ENCODE results near the gene TAF1C.

TAF1C gene

GRCh38 chr16:84199097-84199496 lies 12.2 kb upstream of the TAF1C start:
- Mint-ChIP-seq H3K9me3 (no peaks in the 10 kb centered on the region), H3K4me3 (no peak overlapping the region), H3K27me3 (peaks cover 11% of the 10 kb centered on the region), H3K4me1 (ENCODE audit: low read depth) (peaks cover 11% of the 10 kb centered on the region), H3K36me3 (ENCODE audit: low read depth) (no peaks in the 10 kb centered on the region), H3K27ac (peak overlapping the region; percentile 9)
- intact Hi-C loops (cut with micrococcal nuclease), result no loop called here

DNA sequence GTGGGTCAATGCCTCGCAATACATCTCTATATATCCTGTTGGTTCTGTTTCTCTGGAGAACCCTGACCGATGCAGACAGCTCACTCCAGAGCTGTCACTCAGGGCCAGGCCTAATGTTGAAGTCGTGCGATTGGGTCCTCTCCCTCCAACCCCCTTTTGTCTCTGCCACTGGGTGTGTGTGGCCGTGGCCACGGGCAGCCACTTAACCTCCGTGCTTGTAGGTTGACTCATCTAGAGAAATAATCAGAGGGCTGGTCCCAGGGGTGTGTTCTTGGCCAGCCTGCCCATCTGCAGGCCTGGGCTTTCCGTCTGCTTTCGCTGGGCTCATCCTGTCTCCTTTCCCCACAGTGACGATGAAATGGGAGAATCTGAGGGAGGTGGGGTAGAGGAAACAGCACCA lies 11.5 kb upstream of the TAF1C start:
- H3K4me1 Mint-ChIP-seq (ENCODE audit: low read depth), result peaks cover 13% of the 10 kb centered on the region
- H3K36me3 Mint-ChIP-seq (ENCODE audit: low read depth), result no peaks in the 10 kb centered on the region
- no peaks in the 10 kb centered on the region for H3K9me3 Mint-ChIP-seq
- peaks cover 15% of the 10 kb centered on the region for H3K27me3 Mint-ChIP-seq
- peak overlapping the region; percentile 9 for H3K27ac Mint-ChIP-seq
- no peak overlapping the region for H3K4me3 Mint-ChIP-seq
- intact Hi-C loops (cut with micrococcal nuclease), result no loop called here

DNA sequence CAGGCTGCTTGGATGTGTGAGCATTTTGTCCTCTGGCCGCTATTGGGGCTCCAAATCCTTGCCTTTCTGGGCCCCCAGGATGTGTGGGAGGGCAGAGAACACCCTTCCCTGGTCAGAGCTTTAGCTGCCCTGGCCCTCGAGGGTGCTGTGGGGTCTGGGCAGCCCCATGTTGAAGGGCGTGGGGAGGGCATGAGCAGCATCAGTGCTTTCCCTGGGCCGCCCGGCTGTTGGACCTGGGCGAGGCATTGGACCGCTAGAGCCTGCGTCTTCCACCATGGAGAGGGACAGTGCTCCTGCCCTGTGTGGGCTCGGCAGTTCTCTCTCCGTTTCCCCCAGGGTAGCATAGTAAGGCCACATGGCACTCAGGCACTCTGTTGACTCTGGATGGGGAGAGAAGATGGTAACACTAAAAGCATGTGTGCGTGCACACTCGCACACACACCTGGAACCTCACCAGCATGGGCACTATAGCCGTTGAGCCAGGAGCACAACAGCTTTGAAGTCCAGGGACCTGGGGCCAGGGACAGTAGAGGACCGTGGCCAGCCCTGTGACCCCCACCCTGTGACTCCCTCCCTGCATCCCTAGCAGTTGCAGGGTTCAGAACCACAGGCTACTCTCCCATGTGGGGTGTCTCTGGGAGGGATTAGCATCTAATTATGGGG lies 10.7 kb upstream of the TAF1C start:
- Mint-ChIP-seq H3K4me1 (ENCODE audit: low read depth) (peaks cover 13% of the 10 kb centered on the region), H3K4me3 (no peak overlapping the region), H3K27ac (no peak overlapping the region), H3K9me3 (no peaks in the 10 kb centered on the region), H3K36me3 (ENCODE audit: low read depth) (no peaks in the 10 kb centered on the region), H3K27me3 (peaks cover 15% of the 10 kb centered on the region)
- intact Hi-C loops (cut with micrococcal nuclease), result no loop called here

DNA sequence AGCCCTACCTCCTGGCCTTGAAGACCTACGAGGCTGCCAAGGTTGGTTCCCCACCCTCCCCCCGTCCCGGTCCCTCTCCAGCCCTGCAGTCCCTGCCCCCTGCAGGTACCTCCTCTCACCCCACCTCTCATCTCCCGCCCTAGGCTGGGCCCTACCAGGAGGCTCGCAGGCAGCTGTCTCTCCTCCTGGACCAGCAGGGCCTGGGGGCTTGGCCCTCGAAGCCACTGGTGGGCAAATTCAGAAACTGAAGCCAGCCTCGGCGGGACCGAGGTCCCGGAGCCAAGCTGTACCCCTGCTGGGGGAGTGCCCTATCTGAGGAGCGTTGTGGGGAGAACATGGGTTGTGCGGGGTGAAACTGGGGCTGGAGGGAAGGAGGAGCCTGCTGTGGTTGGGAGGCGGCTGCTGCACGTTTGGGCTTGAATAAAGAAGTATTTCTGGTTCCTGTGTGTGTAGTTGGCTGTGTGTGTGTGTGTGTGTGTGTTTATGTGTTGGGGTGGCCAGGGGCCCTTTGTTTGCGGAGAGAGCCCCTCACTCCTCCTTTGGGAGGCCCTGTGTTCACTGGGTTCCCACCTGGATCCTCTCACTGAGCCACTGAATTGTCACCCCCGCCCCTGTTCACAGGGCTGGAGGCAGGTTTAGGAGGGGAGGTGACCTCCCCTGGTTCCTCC lies 10.0 kb upstream of the TAF1C start:
- H3K4me3 Mint-ChIP-seq, result no peak overlapping the region
- H3K9me3 Mint-ChIP-seq, result no peaks in the 10 kb centered on the region
- no peaks in the 10 kb centered on the region for H3K36me3 Mint-ChIP-seq (ENCODE audit: low read depth)
- peaks cover 15% of the 10 kb centered on the region for H3K27me3 Mint-ChIP-seq
- peaks cover 13% of the 10 kb centered on the region for H3K4me1 Mint-ChIP-seq (ENCODE audit: low read depth)
- intact Hi-C loops (cut with micrococcal nuclease), result no loop called here
- H3K27ac Mint-ChIP-seq, result no peak overlapping the region

DNA sequence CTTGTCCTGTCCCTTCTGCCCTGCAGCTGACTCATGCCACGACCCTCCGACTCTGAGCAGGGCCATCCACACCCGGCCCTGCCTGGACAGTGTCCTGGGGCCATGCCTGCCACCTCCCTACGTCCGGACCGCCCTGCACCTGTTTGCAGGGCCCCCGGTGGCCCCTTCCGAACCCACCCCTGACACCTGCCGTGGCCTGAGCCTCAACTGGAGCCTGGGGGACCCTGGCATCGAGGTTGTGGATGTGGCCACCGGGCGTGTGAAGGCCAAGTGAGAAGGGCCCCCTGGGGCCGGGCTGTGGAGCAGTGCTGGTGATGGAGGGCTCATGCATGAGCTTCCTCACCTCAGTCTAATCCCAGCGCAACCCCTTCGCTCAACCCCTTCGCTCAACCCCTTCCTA lies 9.2 kb upstream of the TAF1C start:
- intact Hi-C loops (cut with micrococcal nuclease), result no loop called here
- Mint-ChIP-seq H3K36me3 (ENCODE audit: low read depth) (no peaks in the 10 kb centered on the region), H3K4me3 (no peak overlapping the region), H3K27ac (no peak overlapping the region), H3K4me1 (ENCODE audit: low read depth) (peaks cover 13% of the 10 kb centered on the region), H3K9me3 (no peaks in the 10 kb centered on the region), H3K27me3 (peaks cover 15% of the 10 kb centered on the region)

DNA sequence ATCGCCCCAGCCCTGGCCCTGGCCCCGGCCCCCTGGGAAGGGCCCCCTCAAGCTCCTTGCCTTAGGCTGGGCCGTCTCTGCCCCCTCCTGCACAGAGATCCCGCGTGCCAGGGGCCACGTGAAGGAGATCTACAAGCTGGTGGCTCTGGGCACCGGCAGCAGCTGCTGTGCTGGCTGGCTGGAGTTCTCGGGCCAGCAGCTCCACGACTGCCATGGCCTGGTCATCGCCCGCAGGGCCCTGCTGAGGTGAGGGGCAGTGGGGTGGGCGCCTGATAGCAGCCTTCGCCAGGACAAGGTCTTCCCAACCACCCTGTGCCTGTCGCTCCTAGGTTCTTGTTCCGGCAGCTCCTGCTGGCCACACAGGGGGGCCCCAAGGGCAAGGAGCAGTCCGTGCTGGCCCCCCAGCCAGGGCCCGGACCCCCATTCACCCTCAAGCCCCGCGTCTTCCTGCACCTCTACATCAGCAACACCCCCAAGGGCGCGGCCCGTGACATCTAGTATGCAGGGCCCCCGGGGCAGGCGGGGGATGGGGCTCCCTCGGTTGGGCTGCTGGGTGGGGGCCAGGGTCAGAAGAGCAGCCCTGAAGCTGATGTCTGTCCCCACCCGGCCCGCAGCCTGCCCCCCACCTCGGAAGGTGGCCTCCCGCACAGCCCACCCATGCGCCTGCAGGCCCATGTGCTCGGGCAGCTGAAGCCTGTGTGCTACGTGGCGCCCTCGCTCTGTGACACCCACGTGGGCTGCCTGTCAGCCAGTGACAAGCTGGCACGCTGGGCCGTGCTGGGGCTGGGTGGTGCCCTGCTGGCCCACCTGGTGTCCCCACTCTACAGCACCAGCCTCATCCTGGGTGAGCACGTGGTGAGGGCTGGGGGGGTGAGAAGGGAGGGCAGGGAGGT lies 8.6 kb upstream of the TAF1C start:
- no peaks in the 10 kb centered on the region for H3K9me3 Mint-ChIP-seq
- H3K27me3 Mint-ChIP-seq, result peaks cover 15% of the 10 kb centered on the region
- H3K36me3 Mint-ChIP-seq (ENCODE audit: low read depth), result no peaks in the 10 kb centered on the region
- H3K4me1 Mint-ChIP-seq (ENCODE audit: low read depth), result peaks cover 13% of the 10 kb centered on the region
- intact Hi-C loops (cut with micrococcal nuclease), result no loop called here
- no peak overlapping the region for H3K4me3 Mint-ChIP-seq
- H3K27ac Mint-ChIP-seq, result no peak overlapping the region

GRCh38 chr16:84194470-84195200 lies 7.8 kb upstream of the TAF1C start:
- H3K4me3 Mint-ChIP-seq, result peak overlapping the region; percentile 21
- no peaks in the 10 kb centered on the region for H3K36me3 Mint-ChIP-seq (ENCODE audit: low read depth)
- no peaks in the 10 kb centered on the region for H3K9me3 Mint-ChIP-seq
- intact Hi-C loops (cut with micrococcal nuclease), result no loop called here
- peaks cover 15% of the 10 kb centered on the region for H3K27me3 Mint-ChIP-seq
- H3K27ac Mint-ChIP-seq, result no peak overlapping the region
- peaks cover 13% of the 10 kb centered on the region for H3K4me1 Mint-ChIP-seq (ENCODE audit: low read depth)

DNA sequence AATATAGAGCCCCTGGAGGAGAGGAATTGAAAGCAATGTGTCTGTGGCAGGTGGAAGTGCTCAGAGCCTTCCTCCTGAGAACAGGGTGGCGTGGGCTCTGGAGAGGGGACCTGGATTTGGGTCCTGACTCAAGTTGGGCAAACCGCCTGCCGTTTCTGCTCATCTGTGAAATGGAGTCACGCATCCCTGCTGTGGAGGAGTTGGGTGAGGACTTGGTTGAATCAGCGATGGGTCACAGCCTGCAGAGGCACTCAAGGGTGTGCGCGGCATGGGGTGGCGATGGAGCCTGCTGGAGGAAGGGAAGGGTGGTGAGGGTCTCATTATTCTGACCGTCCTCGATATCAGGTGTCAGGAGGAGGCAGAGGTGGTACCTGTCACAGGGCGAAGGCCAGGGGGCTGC lies 7.2 kb upstream of the TAF1C start:
- intact Hi-C loops (cut with micrococcal nuclease), result no loop called here
- H3K36me3 Mint-ChIP-seq (ENCODE audit: low read depth), result no peaks in the 10 kb centered on the region
- no peak overlapping the region for H3K4me3 Mint-ChIP-seq
- H3K27me3 Mint-ChIP-seq, result peaks cover 15% of the 10 kb centered on the region
- H3K27ac Mint-ChIP-seq, result no peak overlapping the region
- no peaks in the 10 kb centered on the region for H3K9me3 Mint-ChIP-seq
- peaks cover 10% of the 10 kb centered on the region for H3K4me1 Mint-ChIP-seq (ENCODE audit: low read depth)

DNA sequence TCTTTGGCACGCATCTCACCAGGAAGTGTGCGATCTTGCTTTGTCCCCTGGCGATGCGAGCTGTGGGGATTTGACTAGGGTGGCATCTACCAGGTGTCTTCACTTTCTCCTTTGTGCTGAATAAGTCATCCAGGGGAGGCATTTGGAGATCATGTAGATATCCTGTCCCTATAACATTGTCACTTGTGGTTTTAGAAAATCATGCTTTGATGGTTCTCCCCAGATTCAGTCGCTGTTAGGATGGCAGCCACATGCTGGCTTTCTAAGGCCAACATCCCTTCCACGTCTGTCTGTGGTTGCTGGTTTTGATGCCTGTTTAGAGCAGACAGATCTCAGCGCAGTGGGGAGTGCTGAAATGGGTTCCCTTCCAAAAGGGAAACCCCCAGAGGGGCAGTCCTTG lies 6.6 kb upstream of the TAF1C start:
- Mint-ChIP-seq H3K36me3 (ENCODE audit: low read depth) (no peaks in the 10 kb centered on the region), H3K9me3 (no peaks in the 10 kb centered on the region), H3K27me3 (peaks cover 15% of the 10 kb centered on the region), H3K27ac (no peak overlapping the region), H3K4me1 (ENCODE audit: low read depth) (peaks cover 8% of the 10 kb centered on the region), H3K4me3 (no peak overlapping the region)
- intact Hi-C loops (cut with micrococcal nuclease), result no loop called here

DNA sequence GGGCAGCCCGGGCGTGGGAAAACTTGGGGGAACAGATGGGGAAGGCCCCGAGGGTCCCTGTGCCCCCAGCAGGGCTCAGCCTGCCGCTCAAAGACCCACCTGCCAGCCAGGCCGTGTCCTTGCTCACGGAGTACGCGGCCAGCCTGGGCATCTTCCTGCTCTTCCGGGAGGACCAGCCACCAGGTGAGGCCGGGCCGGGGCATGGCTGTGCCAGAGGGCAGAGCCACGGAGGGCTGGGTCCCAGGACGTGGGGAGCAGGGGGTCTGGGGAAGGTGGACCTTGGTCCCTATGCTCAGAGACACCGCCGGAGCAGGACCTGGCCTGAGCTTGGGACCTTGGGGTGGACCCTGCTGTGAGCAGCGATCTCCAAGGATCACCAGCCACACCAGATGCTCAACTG lies 4.6 kb upstream of the TAF1C start:
- intact Hi-C loops (cut with micrococcal nuclease), result no loop called here
- Mint-ChIP-seq H3K36me3 (ENCODE audit: low read depth) (peaks cover 5% of the 10 kb centered on the region), H3K4me3 (no peak overlapping the region), H3K27ac (no peak overlapping the region), H3K4me1 (ENCODE audit: low read depth) (peaks cover 12% of the 10 kb centered on the region), H3K9me3 (no peaks in the 10 kb centered on the region), H3K27me3 (peaks cover 15% of the 10 kb centered on the region)

DNA sequence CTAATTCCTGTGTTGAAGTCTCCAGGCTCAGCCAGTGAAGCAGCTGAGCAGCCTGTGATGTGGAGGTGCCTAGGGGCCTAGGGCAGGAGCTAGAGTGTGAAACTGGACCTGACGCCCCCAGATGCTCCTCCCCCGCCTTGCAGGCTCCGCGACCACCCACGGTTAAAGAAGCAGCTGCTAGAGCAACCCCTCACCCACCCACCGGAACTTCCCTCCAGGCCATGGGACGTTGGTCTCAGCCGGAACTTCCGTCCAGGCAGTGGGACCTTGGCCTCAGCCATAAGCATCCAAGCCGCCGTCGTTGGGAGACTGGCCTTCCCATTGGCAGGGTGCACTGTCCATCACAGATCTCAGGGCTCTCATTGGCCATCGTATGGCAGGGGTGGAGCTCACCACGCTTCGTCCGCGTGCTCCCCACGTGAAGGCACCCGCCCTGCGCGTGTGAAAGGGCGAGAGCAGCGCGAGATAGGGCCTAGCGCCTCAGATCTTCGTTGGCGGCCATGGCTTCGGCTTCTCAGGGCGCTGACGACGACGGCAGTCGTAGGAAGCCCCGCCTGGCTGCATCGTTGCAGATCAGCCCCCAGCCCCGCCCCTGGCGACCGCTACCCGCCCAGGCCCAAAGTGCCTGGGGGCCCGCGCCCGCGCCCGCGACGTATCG lies 4.0 kb upstream of the TAF1C start, which contains the start of gene ADAD2:
ADAD2 (plus strand) TSS at position 427 of the 658 bp plus-strand sequence; CDS start at position 501, 74 bp downstream.
- Mint-ChIP-seq H3K4me1 (ENCODE audit: low read depth) (peaks cover 17% of the 10 kb centered on the region), H3K36me3 (ENCODE audit: low read depth) (peaks cover 6% of the 10 kb centered on the region), H3K27ac (no peak within 1 kb of the TSS), H3K27me3 (peaks cover 14% of the 10 kb centered on the region), H3K9me3 (no peaks in the 10 kb centered on the region), H3K4me3 (no peak within 1 kb of the TSS)
- intact Hi-C loops (cut with micrococcal nuclease), result no loop called here

DNA sequence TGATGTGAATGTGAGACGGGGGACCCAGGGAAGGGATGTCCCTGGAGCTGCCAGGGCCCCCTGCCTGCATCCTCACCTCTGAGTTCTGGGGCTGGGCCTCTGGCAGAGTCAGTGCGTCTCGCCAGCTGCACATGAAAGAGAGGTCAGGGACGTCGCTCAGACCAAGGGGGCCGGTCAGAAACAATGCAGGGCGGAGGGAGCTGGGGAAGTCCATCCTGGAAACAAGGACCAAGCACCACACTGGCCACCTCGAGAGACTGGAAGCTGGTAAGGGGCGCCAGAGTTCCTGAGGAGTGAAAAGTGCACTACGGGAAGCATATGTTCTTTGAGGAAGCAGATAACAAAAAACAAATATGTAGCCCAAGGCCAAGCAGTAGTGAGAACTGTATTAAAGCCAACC lies 2.1 kb downstream of the TAF1C start:
- Mint-ChIP-seq H3K27me3 (no peaks in the 10 kb centered on the region), H3K36me3 (ENCODE audit: low read depth) (peaks cover 63% of the 10 kb centered on the region), H3K9me3 (no peaks in the 10 kb centered on the region), H3K27ac (no peak overlapping the region), H3K4me1 (ENCODE audit: low read depth) (peaks cover 25% of the 10 kb centered on the region), H3K4me3 (no peak overlapping the region)
- intact Hi-C loops (cut with micrococcal nuclease), result no loop called here

GRCh38 chr16:84183911-84184591 lies 2.8 kb downstream of the TAF1C start:
- Mint-ChIP-seq H3K9me3 (no peaks in the 10 kb centered on the region), H3K27ac (no peak overlapping the region), H3K36me3 (ENCODE audit: low read depth) (peaks cover 70% of the 10 kb centered on the region), H3K4me3 (no peak overlapping the region), H3K4me1 (ENCODE audit: low read depth) (peaks cover 25% of the 10 kb centered on the region), H3K27me3 (no peaks in the 10 kb centered on the region)
- intact Hi-C loops (cut with micrococcal nuclease), result no loop called here
